GM23248 (cell line): Measurements from ENCODE around the gene PCSK5. TPM values are rescaled to one million over a fixed set of nuclear protein-coding genes. Genes with fewer than 3 reads are reported as not detected.

Source experiments
- DNase-seq: peaks from one replicate; pipeline ENCODE4 v3.0.0-alpha.2; 2015
- H2AFZ ChIP-seq: fragments of 200-600 bp; sonication (generic); 2 replicates; pipeline ENCODE4 v1.6.1; 2016; ENCODE audit warnings: antibody characterized with exemption
- H3F3A ChIP-seq: fragments of 200-600 bp; sonication (generic); 2 replicates; pipeline ENCODE4 v1.6.1; 2016; ENCODE audit warnings: mild to moderate bottlenecking, antibody characterized with exemption, mixed run types; ENCODE audit not compliant: insufficient read depth
- H3K27ac ChIP-seq: fragments of 200-600 bp; sonication (generic); 2 replicates; pipeline ENCODE4 v1.5.1; 2016; ENCODE audit warnings: mild to moderate bottlenecking
- H3K27me3 ChIP-seq: fragments of 200-600 bp; sonication (generic); replicated peaks from 2 replicates; pipeline ENCODE4 v1.6.1; 2016; ENCODE audit warnings: mild to moderate bottlenecking; ENCODE audit not compliant: insufficient read depth
- H3K36me3 ChIP-seq: fragments of 200-600 bp; sonication (generic); 2 replicates; pipeline ENCODE4 v1.6.1; 2016; ENCODE audit warnings: low read depth, mild to moderate bottlenecking
- H3K4me1 ChIP-seq: fragments of 200-600 bp; sonication (generic); 2 replicates; pipeline ENCODE4 v1.6.1; 2016; ENCODE audit warnings: mild to moderate bottlenecking; ENCODE audit not compliant: insufficient read depth
- H3K4me2 ChIP-seq: fragments of 200-600 bp; sonication (generic); one replicate; pipeline ENCODE4 v1.6.1; 2016; ENCODE audit warnings: mild to moderate bottlenecking; ENCODE audit not compliant: unreplicated experiment
- H3K4me3 ChIP-seq: fragments of 200-600 bp; sonication (generic); 2 replicates; pipeline ENCODE4 v1.5.1; 2016; ENCODE audit warnings: mild to moderate bottlenecking
- H3K79me2 ChIP-seq: fragments of 200-600 bp; sonication (generic); 2 replicates; pipeline ENCODE4 v1.6.1; 2016; ENCODE audit warnings: mild to moderate bottlenecking; ENCODE audit not compliant: insufficient read depth
- H3K9ac ChIP-seq: fragments of 200-600 bp; sonication (generic); 2 replicates; pipeline ENCODE4 v1.6.1; 2016; ENCODE audit warnings: mild to moderate bottlenecking
- H3K9me2 ChIP-seq: fragments of 200-600 bp; sonication (generic); 2 replicates; pipeline ENCODE4 v1.6.1; 2016; ENCODE audit warnings: mixed run types, mild to moderate bottlenecking, moderate library complexity; ENCODE audit not compliant: insufficient read depth
- H3K9me3 ChIP-seq: fragments of 200-600 bp; sonication (generic); one replicate; pipeline ENCODE4 v1.6.1; 2017; ENCODE audit warnings: low read depth
- H4K20me1 ChIP-seq: fragments of 200-600 bp; sonication (generic); 2 replicates; pipeline ENCODE4 v1.6.0; 2016; ENCODE audit not compliant: insufficient read depth
- EZH2 ChIP-seq: fragments of 200-600 bp; sonication (generic); IDR thresholded peaks from 2 replicates; pipeline ENCODE4 v1.6.1; 2018; ENCODE audit warnings: antibody characterized with exemption, mild to moderate bottlenecking; ENCODE audit not compliant: insufficient read depth, poor library complexity, severe bottlenecking
- EZH2phosphoT487 ChIP-seq: fragments of 200-600 bp; sonication (generic); IDR thresholded peaks from 2 replicates; pipeline ENCODE4 v1.6.1; 2018; ENCODE audit warnings: antibody characterized with exemption, moderate library complexity, mild to moderate bottlenecking, low read depth; ENCODE audit not compliant: insufficient read depth
- WGBS, 2 experiments: methylation state at CpG; one replicate each; pipeline ENCODE4 v1.1.6; 2015 to 2017; ENCODE audit warnings: low lambda C conversion rate in 2 of 2, low coverage in 1 of 2; ENCODE audit errors: missing lambda C conversion rate in 2 of 2; 5-methylcytosine and 5-hydroxymethylcytosine counted together
- in situ Hi-C: fragments of 300-500 bp; cut with MboI; formaldehyde crosslinking; loops from 2 replicates; pipeline ENCODE4 v1.15.0; 2020
- polyA plus RNA-seq: library from polyadenylated mRNA; unstranded; fragments of >200 nt; fragmentation: Nextera tagmentation; extraction: Ambion mirVana; gene quantifications from 2 replicates; pipeline ENCODE4 v1.2.1, GENCODE V29; 2016
- total RNA-seq: library from RNA; depleted of rRNA; stranded (reverse); fragments of >200 nt; shearing (Covaris generic); gene quantifications from 2 replicates; pipeline ENCODE4 v1.2.3, GENCODE V29; 2014

Gene PCSK5
- total and polyA plus RNA-seq, 2 experiments from 2014 or later, result 2.3 to 3.9 TPM

- WGBS, 2 experiments, result 45 to 46% methylated on average over 3 of the region's 3 CpGs
- Histone ChIP-seq H3K9me3 (no peaks in the 10 kb centered on the region), H3K27ac (no peak overlapping the region), H3K27me3 (no peaks in the 10 kb centered on the region; the same call in 1 of the 2 replicates), H3K4me1 (no peaks in the 10 kb centered on the region), H3K4me3 (no peak overlapping the region), H2AFZ (no peak overlapping the region), H3F3A (no peaks in the 10 kb centered on the region), H3K4me2 (no peak overlapping the region), H3K9ac (no peak overlapping the region), H3K36me3 (no peaks in the 10 kb centered on the region), H4K20me1 (no peaks in the 10 kb centered on the region), H3K9me2 (no peaks in the 10 kb centered on the region), H3K79me2 (no peaks in the 10 kb centered on the region)
- in situ Hi-C loops, result no loop called here
- no peak for DNase-seq
- TF ChIP-seq EZH2phosphoT487, result no peak
- no peak for TF ChIP-seq EZH2
Observed at GRCh38 chr9:76333388-76333787, 442.9 kb downstream of the PCSK5 start.

GRCh38 chr9:76333964-76334363 is 443.5 kb downstream of the PCSK5 start:
- no peak for TF ChIP-seq EZH2
- TF ChIP-seq EZH2phosphoT487, result no peak
- Histone ChIP-seq H3K4me2 (no peak overlapping the region), H3K9me2 (no peaks in the 10 kb centered on the region), H3K27ac (no peak overlapping the region), H3K4me1 (no peaks in the 10 kb centered on the region), H4K20me1 (no peaks in the 10 kb centered on the region), H3F3A (no peaks in the 10 kb centered on the region), H3K79me2 (no peaks in the 10 kb centered on the region), H3K9ac (no peak overlapping the region), H3K4me3 (no peak overlapping the region), H3K27me3 (no peaks in the 10 kb centered on the region; the same call in 1 of the 2 replicates), H2AFZ (no peak overlapping the region), H3K9me3 (no peaks in the 10 kb centered on the region), H3K36me3 (no peaks in the 10 kb centered on the region)
- 65 to 68% methylated on average over 7 of the region's 7 CpGs for WGBS, 2 experiments
- no peak for DNase-seq
- in situ Hi-C loops, result no loop called here

- Histone ChIP-seq H3K4me2 (no peak overlapping the region), H3K27ac (no peak overlapping the region), H3K9ac (no peak overlapping the region), H4K20me1 (no peaks in the 10 kb centered on the region), H3F3A (no peaks in the 10 kb centered on the region), H3K4me1 (no peaks in the 10 kb centered on the region), H3K4me3 (no peak overlapping the region), H3K9me2 (no peaks in the 10 kb centered on the region), H3K79me2 (no peaks in the 10 kb centered on the region), H3K36me3 (no peaks in the 10 kb centered on the region), H2AFZ (no peak overlapping the region), H3K9me3 (no peaks in the 10 kb centered on the region), H3K27me3 (no peaks in the 10 kb centered on the region; the same call in 1 of the 2 replicates)
- WGBS, 2 experiments, result 70 to 73% methylated on average over 1 of the region's 1 CpG
- TF ChIP-seq EZH2 (no peak), EZH2phosphoT487 (no peak)
- no peak for DNase-seq
- in situ Hi-C loops, result no loop called here
Observed at GRCh38 chr9:76336027-76336426, 445.6 kb downstream of the PCSK5 start.

GRCh38 chr9:76338418-76338817 is 447.9 kb downstream of the PCSK5 start:
- no peaks in the 10 kb centered on the region for H3F3A ChIP-seq
- no peaks in the 10 kb centered on the region for H3K79me2 ChIP-seq
- in situ Hi-C loops, result no loop called here
- H3K4me1 ChIP-seq, result no peaks in the 10 kb centered on the region
- TF ChIP-seq EZH2phosphoT487 (no peak), EZH2 (no peak)
- H3K9me3 ChIP-seq, result no peaks in the 10 kb centered on the region
- H2AFZ ChIP-seq, result no peak overlapping the region
- H3K9me2 ChIP-seq, result no peaks in the 10 kb centered on the region
- H3K27ac ChIP-seq, result no peak overlapping the region
- H3K4me3 ChIP-seq, result no peak overlapping the region
- H4K20me1 ChIP-seq, result no peaks in the 10 kb centered on the region
- no peaks in the 10 kb centered on the region for H3K36me3 ChIP-seq
- H3K27me3 ChIP-seq, result no peaks in the 10 kb centered on the region; the same call in 1 of the 2 replicates
- no peak for DNase-seq
- H3K9ac ChIP-seq, result no peak overlapping the region
- no peak overlapping the region for H3K4me2 ChIP-seq
- 51% methylated on average over 6 of the region's 6 CpGs for WGBS, 2 experiments

GRCh38 chr9:76341616-76342015 is 451.1 kb downstream of the PCSK5 start:
- H3K4me2 ChIP-seq, result no peak overlapping the region
- H3K9ac ChIP-seq, result no peak overlapping the region
- no peak overlapping the region for H3K4me3 ChIP-seq
- no peaks in the 10 kb centered on the region for H3K36me3 ChIP-seq
- TF ChIP-seq EZH2phosphoT487 (no peak), EZH2 (no peak)
- no peaks in the 10 kb centered on the region for H3F3A ChIP-seq
- no peaks in the 10 kb centered on the region for H4K20me1 ChIP-seq
- no peak overlapping the region for H2AFZ ChIP-seq
- H3K27me3 ChIP-seq, result no peaks in the 10 kb centered on the region
- H3K4me1 ChIP-seq, result no peaks in the 10 kb centered on the region
- H3K9me2 ChIP-seq, result no peaks in the 10 kb centered on the region
- in situ Hi-C loops, result no loop called here
- WGBS, 2 experiments, result 63 to 67% methylated on average over 1 of the region's 1 CpG
- H3K79me2 ChIP-seq, result no peaks in the 10 kb centered on the region
- H3K27ac ChIP-seq, result no peak overlapping the region
- no peak for DNase-seq
- no peaks in the 10 kb centered on the region for H3K9me3 ChIP-seq
